Amniotic epithelial cell (primary cell): ENCODE results near the gene ADGRE3.
"Not testable (repeated sequence)": the region's sequence is repeated elsewhere in the genome, so short reads cannot be mapped to it uniquely, and the experiment has no call there.

Experiments used
- DNase-seq: peaks from one replicate; pipeline ENCODE4 v3.0.0-alpha.2; 2010; ENCODE audit warnings: low read depth

ADGRE3 gene

GRCh38 chr19:14595558-14595957 is 79.1 kb downstream of the ADGRE3 start:
- no peak for DNase-seq

GRCh38 chr19:14589433-14589832 is 85.2 kb downstream of the ADGRE3 start:
- DNase-seq, result not testable (repeated sequence)

GRCh38 chr19:14585187-14585586 is 89.5 kb downstream of the ADGRE3 start:
- peak; percentile 37 for DNase-seq

GRCh38 chr19:14584372-14584771 is 90.3 kb downstream of the ADGRE3 start:
- not testable (repeated sequence) for DNase-seq

- DNase-seq, result no peak
Measured at GRCh38 chr19:14582894-14583340, 91.7 kb downstream of the ADGRE3 start, which contains the start of gene CLEC17A. Gene CLEC17A (plus strand): TSS chr19:14583084. CDS start chr19:14583161, 77 bp downstream.

GRCh38 chr19:14580623-14581237 is 93.9 kb downstream of the ADGRE3 start:
- DNase-seq, result no peak

GRCh38 chr19:14577885-14578427 is 96.7 kb downstream of the ADGRE3 start:
- no peak for DNase-seq

GRCh38 chr19:14577264-14577663 is 97.4 kb downstream of the ADGRE3 start:
- DNase-seq, result no peak

- no peak for DNase-seq
Measured at GRCh38 chr19:14576363-14576762, 98.3 kb downstream of the ADGRE3 start.

- no peak for DNase-seq
Measured at GRCh38 chr19:14575428-14575980, 99.1 kb downstream of the ADGRE3 start.

- DNase-seq, result peak; percentile 94
Measured at GRCh38 chr19:14571695-14572490, 102.8 kb downstream of the ADGRE3 start, which contains the start of gene NDUFB7. Gene NDUFB7 (minus strand): TSS chr19:14572066. CDS start chr19:14572000, 66 bp downstream.

- no peak for DNase-seq
Measured at GRCh38 chr19:14570864-14571527, 103.6 kb downstream of the ADGRE3 start.
